GM13976 (cell line): ENCODE data around the gene MKNK1.

Experiments used
- DNase-seq: peaks from one replicate; pipeline ENCODE4 v3.0.0; 2012; ENCODE audit warnings: low spot score
- in situ Hi-C: fragments of 300-500 bp; cut with MboI; formaldehyde crosslinking; loops from one replicate; pipeline ENCODE4 v1.12.0; 2022; ENCODE audit warnings: low sequenced_read_pairs, mixed read lengths, inconsistent platforms; ENCODE audit not compliant: unreplicated experiment
- TF ChIP-seq, protein P1 (sequence below): IDR thresholded peaks from 2 replicates; pipeline ENCODE4 v1.5.1; 2012; ENCODE audit warnings: borderline replicate concordance, mild to moderate bottlenecking; ENCODE audit not compliant: insufficient read depth; ENCODE audit errors: extremely low read depth, missing control alignments, control extremely low read depth

MKNK1 gene

DNA sequence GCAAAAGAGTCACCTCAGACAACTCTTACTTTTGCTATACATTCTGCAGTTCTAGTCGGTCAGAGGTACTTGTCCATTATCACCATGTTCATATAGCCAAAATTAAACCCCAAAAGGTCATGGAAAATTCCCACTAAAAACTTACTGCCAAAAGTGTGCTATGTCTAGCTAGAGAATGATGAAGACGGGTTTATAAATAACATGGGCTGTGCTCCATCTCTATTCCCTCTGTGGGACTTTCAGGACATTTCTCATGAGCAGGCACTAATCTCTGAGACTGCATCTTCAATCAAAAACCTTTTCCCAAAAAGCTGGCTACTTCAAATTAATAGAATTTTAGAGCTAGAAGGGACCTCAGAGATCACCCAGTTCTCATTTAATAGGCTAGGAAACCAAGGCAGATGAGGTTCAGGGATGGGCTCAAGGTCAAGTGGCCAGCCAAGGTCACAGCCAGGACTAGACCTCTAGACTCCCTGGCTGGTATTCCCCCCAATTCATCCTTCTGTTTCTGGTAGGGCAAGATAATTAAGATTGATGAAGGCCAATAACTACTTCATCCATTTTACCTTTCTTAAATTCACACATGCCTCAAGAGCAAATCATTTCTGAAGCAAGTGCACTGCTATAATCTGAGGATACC lies 33.5 kb upstream of the MKNK1 start:
- TF ChIP-seq, protein P1, sequence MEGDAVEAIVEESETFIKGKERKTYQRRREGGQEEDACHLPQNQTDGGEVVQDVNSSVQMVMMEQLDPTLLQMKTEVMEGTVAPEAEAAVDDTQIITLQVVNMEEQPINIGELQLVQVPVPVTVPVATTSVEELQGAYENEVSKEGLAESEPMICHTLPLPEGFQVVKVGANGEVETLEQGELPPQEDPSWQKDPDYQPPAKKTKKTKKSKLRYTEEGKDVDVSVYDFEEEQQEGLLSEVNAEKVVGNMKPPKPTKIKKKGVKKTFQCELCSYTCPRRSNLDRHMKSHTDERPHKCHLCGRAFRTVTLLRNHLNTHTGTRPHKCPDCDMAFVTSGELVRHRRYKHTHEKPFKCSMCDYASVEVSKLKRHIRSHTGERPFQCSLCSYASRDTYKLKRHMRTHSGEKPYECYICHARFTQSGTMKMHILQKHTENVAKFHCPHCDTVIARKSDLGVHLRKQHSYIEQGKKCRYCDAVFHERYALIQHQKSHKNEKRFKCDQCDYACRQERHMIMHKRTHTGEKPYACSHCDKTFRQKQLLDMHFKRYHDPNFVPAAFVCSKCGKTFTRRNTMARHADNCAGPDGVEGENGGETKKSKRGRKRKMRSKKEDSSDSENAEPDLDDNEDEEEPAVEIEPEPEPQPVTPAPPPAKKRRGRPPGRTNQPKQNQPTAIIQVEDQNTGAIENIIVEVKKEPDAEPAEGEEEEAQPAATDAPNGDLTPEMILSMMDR, result no peak
- no peak for DNase-seq
- in situ Hi-C loops, result no loop called here

DNA sequence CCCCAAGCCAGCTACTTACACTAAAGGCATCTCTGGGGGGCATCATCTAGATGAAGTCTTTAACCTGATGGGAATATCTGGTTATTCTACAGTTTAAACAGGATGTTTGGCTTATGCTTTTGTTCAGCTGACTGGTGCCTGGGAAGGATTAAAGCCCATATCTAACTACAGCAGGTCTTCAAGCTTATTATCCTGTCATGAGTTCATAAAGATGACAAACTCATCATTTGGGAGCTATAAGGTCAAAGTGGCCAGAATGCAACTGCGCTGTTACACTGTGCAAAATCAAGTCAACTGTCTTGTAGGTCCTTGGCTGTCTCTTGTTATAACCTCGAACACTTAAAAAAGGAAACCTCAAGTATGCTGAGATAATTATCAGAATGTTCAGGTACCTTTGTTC lies 31.1 kb upstream of the MKNK1 start:
- DNase-seq, result no peak
- in situ Hi-C loops, result no loop called here
- TF ChIP-seq, protein P1, result no peak

DNA sequence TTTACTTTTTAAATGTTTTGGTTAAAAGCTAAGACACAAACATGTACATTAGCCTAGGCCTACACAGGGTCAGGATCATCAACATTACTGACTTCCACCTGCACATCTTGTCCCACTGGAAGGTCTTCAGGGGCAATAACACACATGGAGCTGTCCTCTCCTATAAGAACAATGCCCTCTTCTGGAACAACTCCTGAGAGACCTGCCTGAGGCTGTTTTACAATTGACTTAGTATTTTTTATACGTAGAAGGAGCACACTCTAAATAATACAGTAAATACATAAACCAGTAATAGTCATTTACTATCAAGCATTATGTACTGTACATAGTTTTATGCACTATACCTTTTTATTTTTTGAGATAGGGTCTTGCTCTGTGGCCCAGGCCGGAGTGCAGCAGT lies 26.7 kb upstream of the MKNK1 start:
- TF ChIP-seq, protein P1, result no peak
- DNase-seq, result no peak
- in situ Hi-C loops, result no loop called here

DNA sequence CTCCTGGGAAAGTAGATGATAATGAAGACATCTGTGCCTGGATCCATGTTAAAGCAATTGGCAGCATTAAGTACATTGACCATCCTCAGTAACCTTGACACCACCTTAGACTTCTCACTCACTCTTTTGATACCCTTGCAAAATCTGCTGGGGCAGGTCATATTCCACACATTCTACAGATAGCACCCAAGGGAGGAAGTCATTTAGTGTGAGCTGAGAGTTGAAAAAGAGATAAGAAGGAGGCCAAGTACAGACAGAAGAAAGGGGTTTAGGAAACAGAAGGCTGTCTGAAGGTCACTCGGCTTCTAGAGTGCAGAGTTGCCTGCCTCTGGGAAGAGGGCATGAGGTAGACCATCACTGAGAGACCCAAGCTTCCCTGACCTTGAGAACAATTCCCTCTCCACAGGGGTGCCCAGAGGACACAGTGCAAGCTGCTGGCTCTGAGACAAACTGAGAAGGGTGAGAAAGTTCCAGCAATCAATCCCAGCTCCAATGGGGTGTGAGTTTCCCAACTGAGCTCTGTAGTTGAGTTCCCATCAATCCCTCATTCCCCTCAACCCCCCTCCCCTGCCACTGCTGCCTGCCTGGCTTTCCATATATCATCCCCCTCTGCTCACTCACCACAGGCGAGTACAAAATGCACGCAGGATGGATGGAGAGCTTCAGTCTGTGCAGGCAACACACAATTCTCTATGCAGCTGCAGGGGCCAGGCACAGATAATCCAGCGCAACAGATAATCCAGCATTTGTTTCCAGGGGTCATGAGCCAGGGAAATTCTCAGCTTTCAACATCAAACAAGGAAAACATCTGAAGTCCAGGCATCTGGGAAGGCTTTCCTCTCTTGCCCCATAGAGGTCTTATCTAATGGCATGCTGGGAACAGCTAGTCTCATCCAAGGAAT lies 19.9 kb upstream of the MKNK1 start:
- TF ChIP-seq, protein P1, result no peak
- no peak for DNase-seq
- in situ Hi-C loops, result no loop called here

DNA sequence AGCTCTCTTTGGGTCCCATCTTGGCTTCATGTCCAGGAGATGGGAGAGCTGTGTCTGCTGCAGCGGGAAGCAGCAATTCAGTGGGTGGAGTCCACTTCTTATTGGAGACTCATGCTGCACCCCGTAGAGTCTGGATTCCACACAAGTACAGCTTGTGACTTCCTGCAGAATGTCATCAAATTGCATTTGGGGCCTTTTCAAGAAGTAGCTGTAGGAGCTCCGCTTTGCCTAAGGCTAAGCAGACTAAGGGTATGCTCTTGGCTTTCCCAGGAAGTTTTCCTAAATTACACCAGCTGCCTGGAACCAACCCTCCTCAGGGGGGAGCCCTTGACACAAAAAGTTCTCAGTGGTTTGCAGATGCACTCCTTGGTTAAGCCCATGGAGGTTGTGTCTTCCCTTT lies 18.3 kb upstream of the MKNK1 start:
- TF ChIP-seq, protein P1, result peak; percentile 52
- in situ Hi-C loops, result no loop called here
- no peak for DNase-seq

DNA sequence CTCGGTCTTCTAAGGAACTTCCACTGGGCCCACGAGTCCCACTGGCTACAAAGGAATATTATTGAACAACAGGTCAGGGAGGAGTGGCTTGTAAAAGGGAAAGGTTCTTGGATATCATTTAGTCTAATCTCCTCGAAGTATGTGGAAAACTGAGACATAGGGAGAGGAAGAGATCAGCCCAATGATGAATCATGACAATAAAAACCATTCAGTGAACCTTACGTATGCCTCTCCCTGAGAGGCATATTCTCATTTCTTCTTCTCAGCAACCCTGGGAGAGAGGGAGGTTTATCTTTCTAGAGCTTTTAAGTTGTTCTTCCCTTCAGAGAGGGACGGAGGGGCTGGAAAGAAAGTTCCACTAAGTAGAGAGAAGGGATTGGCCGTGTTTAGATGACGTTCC lies 17.9 kb upstream of the MKNK1 start:
- no peak for DNase-seq
- in situ Hi-C loops, result no loop called here
- TF ChIP-seq, protein P1, result no peak
